Measurements from ENCODE around the gene UTY. TPM values are rescaled to one million over a fixed set of nuclear protein-coding genes. Genes with fewer than 3 reads are reported as not detected.

Gene UTY
- total RNA-seq, result 12.5 and 17.6 TPM in 2 replicates

DNA sequence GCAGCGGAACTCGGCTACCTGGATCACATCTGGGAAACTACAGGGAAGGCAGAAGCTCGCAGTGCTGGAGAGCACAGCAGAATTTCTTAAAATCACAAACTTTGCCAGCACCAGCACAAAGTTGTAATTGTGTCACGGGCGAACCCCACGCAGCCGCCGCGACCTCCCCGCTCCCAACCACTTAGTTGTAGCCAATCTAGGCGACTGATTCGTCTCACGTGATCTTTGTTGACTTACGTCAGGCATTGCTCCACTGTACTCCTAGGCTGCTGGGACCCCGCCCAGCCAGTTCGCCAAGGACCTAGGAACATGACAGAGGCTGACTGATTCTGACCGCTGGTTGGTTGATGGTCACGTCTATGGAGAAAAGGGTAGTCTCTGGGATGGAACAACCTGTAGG is at the start of gene UTY:
TSS of gene UTY (minus strand) at position 206 of the 400 bp plus-strand sequence. CDS start 368 bp downstream, outside the sequence.
- DNase-seq (ENCODE audit: low read depth, low spot score), result no peak

DNA sequence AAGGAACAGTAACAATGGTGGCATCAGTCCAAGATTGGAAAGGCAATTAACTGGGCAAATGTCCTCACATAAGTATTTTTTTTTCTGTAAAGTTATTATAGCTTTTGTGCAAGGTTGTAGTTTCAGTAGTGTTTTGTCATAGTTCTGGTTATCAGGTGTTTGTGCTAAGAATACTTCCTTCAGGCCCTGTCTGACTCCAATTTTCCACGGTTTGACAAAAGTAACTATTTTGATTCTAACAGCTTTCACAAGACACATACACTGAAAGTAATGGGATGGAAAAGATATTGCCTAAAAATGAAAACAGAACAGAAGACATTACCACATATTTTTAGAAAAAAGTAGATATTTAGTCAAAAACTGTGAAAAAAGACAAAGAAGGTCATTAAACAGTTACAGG is 40.6 kb upstream of the UTY start:
- no peak for DNase-seq (ENCODE audit: low read depth, low spot score)

DNA sequence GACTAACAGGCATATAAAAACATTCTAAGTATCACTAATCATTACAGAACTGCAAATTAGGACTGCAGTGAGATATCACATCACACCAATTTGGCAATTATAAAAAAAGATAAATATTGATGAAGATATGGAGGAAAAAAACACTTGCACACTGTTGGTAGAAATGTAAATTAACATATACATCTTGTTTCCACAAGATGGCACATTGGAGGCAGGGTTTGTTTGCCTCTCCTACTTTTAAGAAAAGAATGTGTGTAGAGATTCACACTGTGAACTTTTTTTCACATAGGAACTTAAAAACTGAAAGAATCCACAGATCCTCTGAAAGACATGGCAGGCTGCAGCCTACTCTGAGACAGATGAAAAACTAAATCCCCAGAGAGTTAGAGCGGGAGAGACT is 21.4 kb upstream of the UTY start:
- no peak for DNase-seq (ENCODE audit: low read depth, low spot score)

DNA sequence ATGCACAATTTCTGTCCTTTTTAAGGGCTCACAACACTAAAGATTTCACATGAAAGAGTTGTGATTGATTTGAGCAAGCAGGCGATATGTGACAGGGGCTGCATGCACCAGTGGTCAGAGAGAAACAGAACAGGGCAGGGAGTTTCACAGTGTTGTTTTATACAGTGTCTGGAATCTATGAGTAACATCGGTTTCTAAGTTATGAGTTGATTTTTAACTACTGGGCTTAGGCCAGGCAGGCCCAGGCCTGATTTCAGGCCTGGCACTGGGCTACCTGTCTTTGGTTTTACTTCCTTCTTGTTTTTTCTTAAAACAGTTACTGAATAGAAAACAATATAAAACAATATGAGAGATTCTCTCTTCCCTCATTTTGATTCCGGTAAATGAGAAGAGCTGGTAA is 13.9 kb upstream of the UTY start:
- no peak for DNase-seq (ENCODE audit: low read depth, low spot score)

DNA sequence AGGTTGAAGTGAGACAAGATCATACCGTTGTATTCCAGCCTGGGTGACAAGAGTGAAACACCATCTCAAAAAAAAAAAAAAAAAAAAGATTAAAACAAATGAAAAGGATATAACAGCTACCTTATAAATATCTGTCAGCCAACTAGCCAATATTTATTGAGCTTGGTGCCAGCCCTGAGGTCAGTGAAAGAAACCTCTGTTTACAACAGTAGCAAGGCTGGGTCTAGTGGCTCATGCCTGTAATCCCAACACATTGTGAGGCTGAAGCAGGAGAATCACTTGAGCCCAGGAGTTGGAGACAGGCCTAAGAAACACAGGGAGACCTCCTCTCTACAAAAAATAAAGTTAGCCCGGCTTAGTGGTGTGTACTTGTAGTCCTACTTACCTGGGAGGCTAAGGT is 12.6 kb upstream of the UTY start:
- DNase-seq (ENCODE audit: low read depth, low spot score), result no peak

DNA sequence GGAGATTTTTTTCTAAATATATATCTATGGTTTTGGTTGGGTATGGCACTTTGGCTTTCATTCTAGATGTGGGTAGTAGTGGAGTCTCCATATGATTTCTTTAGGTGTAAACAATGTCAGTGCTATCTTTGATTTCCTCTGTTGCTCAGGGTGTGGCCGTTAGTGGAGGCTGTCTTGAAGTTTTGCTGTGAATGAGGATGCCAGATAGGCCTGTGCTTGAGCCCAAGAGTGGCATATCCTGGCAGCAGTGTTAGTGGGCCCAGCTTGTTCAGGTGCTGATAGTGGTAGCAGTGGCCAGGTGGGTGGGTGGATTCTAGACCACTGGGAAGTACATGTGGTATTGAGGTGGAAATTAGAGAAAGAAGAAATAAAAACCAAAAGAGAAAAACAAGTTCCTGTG is 8.9 kb upstream of the UTY start:
- no peak for DNase-seq (ENCODE audit: low read depth, low spot score)

DNA sequence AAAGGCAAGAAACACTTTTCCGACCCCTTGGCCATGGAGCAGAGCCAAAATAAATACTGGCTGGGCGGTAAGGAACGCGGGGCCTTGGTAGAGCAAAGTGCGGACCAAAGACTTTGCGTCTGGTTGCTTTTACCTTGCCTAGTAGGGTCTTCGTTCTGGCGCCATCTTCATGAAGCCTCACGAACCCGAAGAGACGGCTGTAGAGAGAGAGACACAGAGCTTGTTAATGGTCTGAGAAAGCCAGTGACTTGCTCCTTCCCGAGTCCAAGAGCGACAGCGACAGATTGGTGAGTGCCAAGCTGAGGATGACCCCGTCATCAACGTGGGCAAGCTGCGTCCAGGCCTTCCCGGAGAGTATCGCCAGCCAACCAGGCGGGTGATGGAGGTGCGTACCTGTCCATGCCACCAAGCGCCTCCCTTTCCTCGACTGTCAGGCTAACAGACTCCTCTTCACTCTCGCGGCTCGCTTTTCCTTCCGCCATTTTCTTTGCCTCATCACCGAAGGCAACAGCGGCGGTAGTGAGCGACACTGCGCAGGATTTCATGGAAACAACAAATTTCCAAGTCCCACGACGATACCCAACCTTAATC is 617 bp downstream of the UTY start:
- no peak for DNase-seq (ENCODE audit: low read depth, low spot score)

DNA sequence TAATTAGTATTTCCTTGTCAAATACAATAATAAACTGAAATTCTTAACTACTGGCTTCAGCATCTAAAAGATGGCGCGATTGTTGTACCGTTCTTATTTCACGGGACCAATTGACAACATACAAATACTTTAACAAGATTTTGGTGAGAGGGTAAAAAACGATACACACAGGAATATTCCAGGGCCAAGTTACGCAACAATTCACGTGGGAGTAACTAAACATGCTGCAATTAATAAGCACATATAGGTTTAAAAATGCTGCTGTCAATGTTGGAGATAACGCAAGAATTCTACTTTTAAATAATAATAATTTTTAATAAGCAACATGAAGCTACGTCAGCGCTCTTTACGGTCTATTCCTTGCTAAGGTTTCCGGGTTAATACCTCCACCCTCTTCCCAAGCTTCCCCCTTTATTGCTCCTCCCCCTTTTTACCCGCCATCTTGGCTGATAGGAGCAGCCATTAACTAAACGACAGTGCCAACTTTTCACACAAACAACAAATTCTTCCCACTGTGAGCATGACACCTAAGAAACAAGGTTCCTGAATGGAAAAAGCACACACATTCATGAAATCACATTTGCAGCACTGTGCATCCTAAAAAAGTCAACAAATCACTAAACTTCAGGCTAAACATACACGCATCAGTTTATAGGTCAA is 1.6 kb downstream of the UTY start:
- DNase-seq (ENCODE audit: low read depth, low spot score), result no peak

DNA sequence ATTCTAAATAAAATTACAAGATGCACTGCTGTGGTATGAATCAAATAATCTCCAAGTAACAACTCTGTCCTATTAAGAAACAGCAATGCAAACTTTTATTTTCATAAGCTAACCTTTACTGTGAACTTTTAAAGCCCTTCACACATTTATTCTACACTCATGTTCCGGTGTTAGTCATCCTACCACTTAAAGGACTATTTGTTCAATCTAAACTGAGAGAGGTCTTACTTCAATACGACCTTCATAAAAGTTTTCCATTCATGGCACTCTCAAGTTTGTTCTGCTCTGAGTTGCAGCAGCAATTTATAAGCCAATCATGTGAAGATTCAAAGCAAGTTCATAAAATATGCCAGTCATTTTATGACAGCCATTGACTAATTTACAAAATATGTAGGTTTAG is 4.8 kb downstream of the UTY start:
- DNase-seq (ENCODE audit: low read depth, low spot score), result no peak

DNA sequence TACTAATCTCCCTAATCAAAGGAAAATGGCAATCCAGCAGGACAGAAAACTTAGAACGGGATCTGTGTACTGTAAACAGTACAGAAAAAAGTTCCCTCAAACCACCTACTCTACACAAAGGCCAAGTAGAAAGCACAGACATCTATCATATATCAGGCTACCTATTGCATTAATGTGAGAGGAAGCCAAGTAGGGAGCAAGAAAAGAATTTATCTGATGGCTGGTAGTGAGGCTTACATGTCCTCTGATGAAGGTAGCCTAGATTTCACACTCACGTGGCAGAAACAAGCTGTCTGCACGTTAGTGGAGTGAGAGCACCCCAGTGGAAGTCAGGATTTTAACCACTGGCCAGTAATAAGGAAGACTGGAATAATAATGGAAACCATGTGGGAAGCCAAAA is 28.3 kb downstream of the UTY start:
- no peak for DNase-seq (ENCODE audit: low read depth, low spot score)

DNA sequence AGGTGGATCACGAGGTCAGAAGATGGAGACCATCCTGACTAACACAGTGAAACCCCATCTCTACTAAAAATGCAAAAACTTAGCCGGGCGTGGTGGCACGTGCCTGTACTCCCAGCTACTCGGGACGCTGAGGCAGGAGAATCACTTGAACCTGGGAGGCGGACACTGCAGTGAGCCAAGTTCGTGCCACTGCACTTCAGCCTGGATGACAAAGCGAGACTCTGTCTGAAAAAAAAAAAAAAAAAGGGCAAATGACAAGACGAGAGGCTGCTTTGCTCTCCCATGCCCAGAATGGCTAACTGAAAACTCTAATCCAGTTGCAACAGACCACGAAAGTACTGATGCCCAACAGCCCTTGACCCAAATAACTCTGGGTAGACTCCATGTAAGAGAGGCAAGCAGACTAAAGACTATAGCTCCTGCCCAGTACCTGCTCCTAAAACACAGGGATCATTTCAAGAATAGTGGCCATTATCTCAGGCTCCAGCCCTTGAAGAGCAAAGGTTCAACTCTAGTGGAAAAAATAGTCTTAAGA is 29.2 kb downstream of the UTY start:
- no peak for DNase-seq (ENCODE audit: low read depth, low spot score)

DNA sequence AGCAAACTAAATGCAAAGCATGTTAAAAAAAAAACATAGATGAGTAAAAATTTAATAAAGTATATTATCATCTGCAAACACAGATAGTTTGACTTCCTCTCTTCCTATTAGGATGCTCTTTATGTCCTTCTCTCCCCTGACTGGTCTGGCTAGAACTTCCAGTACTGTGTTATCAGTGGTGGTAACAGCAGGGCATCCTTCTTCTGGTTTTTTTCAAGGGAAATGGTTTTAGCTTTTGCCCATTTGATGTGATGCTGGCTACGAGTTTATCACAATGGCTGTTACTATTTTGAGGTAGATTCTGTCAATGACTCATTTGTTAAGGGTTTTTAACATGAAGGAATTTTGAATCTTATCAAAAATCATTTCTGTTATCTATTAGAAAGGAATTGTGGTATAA is 34.3 kb downstream of the UTY start:
- DNase-seq (ENCODE audit: low read depth, low spot score), result no peak

DNA sequence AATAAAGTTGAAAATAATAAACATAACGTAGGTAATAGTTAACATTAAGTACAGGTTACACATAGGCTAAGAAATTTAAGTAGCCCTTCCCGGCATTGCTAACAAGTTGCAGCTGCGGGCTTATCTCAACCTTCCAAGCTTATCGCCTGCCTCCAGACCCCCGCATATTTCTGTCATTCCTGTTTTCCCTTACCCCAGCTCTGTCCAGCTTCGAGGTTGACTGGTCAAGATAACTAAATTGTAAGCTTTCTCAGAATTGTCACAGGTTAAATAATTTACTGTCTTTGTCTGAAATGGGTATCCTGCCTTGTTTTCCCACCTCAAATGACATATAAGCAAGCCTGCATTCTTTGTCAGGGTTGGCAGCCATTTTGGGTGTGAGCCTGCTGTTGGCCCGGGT is 36.7 kb downstream of the UTY start:
- no peak for DNase-seq (ENCODE audit: low read depth, low spot score)

DNA sequence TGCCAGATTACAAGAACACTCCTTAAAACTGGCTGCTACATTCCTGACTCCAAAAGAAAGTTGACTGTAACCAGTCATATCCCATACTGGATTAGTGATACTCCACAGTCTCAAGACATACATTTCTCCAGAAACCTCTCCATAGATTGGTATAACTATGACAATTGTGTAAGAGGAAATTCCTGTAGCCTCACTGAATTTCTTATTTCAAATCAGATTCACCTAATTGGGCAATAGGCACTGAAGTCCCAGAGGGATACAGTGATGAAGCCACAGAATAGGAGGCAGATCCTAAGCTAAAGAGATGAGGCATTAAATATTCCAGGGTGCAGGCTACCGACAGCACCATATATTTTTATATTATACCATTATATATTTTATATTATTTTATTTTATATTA is 39.0 kb downstream of the UTY start:
- DNase-seq (ENCODE audit: low read depth, low spot score), result no peak

DNA sequence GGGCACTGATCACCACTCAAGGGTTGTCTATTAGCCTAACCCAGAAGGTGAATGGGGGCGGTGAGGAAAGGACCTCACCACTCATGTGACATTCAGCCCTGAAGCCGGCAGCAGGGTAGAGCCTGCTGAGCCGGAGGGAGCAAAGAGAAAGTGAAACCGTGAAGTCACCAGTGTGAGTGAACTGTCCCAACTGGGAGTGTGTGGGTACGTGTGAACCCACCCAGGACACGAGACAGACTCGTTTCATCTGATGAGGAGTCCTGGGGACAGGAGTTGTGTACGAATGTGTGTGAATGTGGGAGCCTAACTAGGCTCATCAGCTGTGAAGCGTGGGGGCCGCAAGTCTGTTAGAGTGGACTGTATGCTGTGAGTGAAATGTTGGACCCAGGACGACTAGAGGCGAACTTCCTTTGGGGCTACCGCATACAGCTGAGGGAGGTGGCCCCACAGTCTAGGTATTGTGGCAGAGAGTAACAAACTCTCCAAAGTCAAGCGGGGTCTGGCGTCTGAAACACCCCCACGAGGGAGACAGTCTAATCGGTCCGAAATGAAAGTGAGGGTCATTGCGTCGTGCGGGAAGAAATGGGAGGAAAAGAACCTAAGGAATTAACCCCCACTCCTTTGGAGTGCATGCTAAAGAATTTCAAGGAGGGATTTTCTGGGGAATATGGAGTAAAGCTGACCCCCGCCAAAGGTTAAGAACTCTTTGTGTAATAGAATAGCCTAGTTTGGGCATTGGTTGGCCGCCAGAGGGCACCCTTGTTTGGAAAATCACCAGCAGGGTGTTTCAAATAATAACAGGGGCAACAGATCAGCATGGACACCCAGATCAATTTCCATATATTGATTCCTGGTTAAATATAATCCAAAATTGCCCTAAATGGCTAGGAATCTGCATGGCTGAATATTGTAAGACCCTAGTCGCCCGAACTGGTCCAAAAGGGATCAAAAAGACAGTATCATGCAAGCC is 43.6 kb downstream of the UTY start:
- no peak for DNase-seq (ENCODE audit: low read depth, low spot score)

DNA sequence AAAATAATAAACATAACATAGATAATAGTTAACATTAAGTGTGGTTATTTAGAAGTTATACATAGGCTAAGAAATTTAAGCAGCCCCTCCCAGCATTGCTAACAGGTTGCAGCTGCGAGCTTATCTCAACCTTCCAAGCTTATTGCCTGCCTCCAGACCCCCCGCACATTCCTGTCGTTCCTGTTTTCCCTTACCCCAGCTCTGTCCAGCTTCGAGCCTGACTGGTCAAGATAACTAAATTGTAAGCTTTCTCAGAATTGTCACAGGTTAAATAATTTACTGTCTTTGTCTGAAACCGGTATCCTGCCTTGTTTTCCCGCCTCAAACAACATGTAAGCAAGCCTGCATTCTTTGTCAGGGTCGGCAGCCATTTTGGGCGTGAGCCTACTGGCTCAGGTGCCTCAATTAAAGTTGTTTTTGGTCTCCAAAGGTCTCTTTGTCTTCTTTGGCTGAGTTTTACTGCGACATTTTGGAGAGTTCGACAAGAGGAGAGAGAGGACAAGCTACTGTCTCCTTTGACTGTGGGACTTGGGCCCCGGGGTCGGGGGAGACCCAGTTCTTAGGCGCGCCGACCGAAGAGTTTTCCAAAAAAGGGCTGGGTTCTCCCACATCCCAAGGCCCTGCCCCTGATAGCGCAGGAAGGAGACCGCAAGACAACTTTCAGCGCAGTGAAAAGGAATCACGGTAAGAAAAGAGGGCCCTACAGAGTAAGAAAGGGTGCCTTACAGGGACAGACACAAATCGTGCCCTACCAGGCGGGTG is 44.4 kb downstream of the UTY start:
- no peak for DNase-seq (ENCODE audit: low read depth, low spot score)

DNA sequence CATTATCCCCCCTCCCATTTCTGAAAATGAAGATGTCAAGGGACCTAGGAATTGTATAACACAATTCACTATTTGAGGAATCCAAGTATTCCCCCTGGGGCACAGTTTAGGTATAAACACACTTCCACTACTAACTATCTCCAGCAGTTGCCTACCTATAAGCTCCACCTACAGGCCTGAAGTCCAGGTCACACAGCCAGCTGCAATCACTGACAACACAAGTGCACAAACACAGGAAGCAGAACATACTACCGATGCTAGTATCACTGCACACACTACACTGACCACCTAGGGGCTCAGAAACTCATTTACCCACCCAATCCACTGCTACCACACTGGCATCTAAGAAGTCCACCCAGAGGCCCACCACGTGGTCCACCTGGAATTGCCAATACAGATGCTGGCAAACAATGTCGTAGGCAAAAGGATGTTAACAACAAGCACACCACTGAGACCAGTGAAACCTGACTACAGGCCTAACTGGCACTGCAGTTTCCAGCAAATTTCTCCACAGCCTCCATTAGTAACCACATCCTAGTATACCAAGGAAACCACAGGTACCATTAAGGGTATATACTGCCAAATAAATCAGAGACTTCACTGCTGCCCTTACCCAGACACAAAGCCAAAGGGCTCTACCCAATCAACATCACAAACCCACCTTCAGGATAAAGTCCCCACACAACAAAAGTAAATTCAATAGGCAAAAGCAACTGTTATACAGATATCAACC is 47.4 kb downstream of the UTY start:
- DNase-seq (ENCODE audit: low read depth, low spot score), result no peak

DNA sequence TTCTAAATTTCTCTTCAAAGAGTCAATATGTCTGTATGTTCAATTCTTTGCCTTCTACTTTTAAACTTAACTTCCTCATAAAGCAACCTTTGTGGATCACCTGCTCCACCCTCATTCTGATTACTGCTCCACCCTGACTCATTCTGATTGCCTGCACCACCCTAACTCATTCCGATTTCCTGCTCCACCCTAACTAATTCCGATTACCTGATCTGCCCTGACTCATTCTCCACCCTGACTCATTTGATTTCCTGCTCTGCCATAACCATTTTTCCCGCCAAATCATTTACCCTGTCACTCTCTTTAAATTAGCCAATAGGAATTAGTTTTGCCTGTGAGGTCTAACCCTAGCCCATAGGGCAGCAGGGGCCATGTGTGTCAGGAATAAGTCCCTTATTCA is 50.3 kb downstream of the UTY start:
- no peak for DNase-seq (ENCODE audit: low read depth, low spot score)

DNA sequence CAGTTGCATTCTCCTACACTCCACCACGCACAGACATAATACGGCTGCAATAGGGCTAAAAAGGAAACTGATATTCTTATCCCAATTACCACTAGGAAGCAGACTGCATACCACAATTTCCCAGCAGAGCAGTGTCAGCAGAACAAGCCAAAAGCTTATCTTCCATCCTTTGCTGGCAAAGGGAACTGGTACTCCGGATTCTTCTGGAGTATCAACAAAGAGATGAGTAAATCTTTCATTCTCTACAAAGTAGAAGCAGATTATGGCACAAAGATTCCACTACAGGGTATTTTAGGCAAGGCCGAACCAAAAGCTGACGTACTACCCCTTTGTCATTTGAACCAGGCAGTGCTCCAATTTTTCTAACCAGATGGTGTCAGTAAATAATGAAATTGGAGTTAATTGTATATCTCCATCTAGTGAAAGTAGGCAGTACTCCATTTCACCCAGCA is 56.5 kb downstream of the UTY start:
- DNase-seq (ENCODE audit: low read depth, low spot score), result no peak

DNA sequence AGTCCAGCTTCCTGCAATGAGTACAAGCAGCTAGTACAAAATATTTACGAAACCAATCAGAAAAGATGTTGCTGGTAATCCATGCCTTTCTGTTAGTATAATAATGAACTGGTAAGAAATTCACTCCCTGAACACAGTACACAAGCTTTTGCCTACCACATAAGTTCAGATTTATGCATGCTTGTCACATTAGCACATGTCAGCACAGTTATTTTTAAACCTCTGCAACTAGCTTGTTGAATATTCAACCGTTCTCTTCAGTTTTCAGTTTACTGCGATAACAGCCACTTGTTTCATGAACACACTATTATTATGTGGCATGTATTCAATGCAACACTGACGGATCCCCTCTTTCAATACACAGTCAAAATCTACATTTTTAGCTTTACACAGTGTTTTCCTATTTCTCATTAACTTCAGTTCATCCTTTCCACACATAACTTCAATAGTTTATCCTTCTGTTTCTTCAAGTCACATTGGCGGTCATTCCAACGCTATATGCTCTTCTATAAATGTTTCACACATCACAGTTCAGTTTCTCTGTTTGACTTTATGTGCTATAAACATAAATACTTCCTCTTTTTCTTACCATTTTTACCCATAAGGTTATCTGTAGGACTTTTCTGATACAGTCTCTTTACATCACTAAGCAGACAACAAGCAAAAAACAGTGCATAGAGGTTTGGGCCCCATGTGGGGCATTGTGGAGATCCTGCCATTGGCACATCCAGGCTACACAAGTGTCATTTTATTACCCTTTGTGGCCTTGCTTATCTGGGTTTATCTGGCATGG is 62.8 kb downstream of the UTY start:
- DNase-seq (ENCODE audit: low read depth, low spot score), result no peak
